Endothelial cell of umbilical vein (primary cell): Measurements from ENCODE around the gene MED25.

Experiments
- GATA2 ChIP-seq: IDR thresholded peaks from 2 replicates; pipeline ENCODE4 v1.7.0; 2011; ENCODE audit warnings: low read depth, mild to moderate bottlenecking, moderate library complexity, mixed read lengths, low read length; ENCODE audit not compliant: insufficient read length, insufficient read depth
- TF ChIP-seq, protein P1 (sequence below), 2 donors: IDR thresholded peaks; 1 replicate in 1 of 2; 2 replicates in 1 of 2; pipeline ENCODE4 v1.5.1; 2011; ENCODE audit warnings: low read length in 2 of 2, mild to moderate bottlenecking in 2 of 2, moderate library complexity in 2 of 2, control low read depth in 1 of 2, inconsistent platforms in 1 of 2, low read depth in 1 of 2; ENCODE audit not compliant: insufficient read depth in 1 of 2; ENCODE audit errors: extremely low read depth in 1 of 2

GRCh38 chr19:49883094-49883493 lies 65.0 kb downstream of the MED25 start:
- no peak for TF ChIP-seq GATA2
- TF ChIP-seq, protein P1, sequence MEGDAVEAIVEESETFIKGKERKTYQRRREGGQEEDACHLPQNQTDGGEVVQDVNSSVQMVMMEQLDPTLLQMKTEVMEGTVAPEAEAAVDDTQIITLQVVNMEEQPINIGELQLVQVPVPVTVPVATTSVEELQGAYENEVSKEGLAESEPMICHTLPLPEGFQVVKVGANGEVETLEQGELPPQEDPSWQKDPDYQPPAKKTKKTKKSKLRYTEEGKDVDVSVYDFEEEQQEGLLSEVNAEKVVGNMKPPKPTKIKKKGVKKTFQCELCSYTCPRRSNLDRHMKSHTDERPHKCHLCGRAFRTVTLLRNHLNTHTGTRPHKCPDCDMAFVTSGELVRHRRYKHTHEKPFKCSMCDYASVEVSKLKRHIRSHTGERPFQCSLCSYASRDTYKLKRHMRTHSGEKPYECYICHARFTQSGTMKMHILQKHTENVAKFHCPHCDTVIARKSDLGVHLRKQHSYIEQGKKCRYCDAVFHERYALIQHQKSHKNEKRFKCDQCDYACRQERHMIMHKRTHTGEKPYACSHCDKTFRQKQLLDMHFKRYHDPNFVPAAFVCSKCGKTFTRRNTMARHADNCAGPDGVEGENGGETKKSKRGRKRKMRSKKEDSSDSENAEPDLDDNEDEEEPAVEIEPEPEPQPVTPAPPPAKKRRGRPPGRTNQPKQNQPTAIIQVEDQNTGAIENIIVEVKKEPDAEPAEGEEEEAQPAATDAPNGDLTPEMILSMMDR (IDR thresholded peaks at IDR 0.05; ENCODE audit: extremely low read depth in 1 of 2, insufficient read depth in 1 of 2, low read depth in 1 of 2, low read length in 2 of 2), result no peak
